ENCODE results near the gene TMEM184B.
A peak's percentile ranks its signal among the peaks of the same experiment; 100 is the strongest.

Gene TMEM184B

DNA sequence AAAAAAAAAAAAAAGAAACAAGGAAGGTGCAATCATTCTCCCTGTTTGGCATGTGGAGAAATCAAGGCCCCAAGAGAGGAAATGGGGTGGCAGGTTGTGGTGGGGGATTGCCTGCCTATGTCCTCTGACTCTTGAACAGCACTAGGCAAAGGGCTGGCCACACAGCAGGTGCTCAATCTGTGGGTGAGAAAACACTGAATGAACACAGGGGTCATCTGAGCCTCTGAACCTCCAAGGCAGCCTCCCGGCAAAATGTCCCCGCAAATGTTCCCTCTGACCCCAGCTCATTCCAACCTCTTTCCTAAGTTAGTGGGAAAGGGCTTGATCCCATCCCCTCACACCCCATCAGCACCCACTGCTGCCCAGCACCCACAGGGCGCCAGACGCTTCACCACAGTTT lies 95.8 kb downstream of the TMEM184B start:
- intact Hi-C loops (cut with DNase I; ENCODE audit: low total_unique reads): no loop called here
- H3K4me3 ChIP-seq: no peak overlapping the region
- DNase-seq: peak in 1 of 2 donors; percentile 41
- no peaks in the 10 kb centered on the region for H3K36me3 ChIP-seq
- peaks cover 0 to 51% (median 21%) of the 10 kb centered on the region in 4 donors for H3K4me1 ChIP-seq
- no peak for TF ChIP-seq CTCF (IDR thresholded peaks at IDR 0.05)
- H3K27ac ChIP-seq: peak overlapping the region; percentile 35 to 57
- no peaks in the 10 kb centered on the region for H3K9me3 ChIP-seq
- H3K27me3 ChIP-seq: no peaks in the 10 kb centered on the region

DNA sequence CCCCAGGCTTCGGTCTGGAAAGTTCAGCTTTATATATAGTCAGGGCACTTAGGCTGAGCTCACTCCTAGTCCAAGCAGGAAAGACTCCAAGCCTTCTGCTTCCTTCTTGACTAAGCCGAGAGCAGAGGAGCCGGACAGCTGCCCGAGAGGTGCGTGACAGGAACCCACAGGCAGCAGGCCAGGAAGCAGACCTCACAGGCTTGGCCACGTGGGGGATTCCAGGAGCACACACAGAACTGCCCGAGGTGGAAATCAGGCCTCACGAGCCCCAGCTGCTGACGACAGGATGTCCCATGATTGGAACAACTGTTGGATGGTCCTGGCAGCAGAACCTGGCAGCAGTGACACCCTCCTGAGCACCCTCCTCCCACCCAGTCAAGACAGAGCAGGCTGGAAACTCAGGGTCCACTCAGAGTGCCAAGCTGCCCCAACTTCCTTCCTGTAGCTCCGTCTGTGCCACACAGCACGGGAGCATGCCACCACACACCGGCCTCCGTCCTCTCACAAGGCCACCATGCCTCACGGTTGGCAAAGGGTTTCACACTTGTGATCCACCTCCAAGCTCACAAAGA lies 96.6 kb downstream of the TMEM184B start:
- no peaks in the 10 kb centered on the region for H3K27me3 ChIP-seq

GRCh38 chr22:38175206-38176118 lies 97.3 kb downstream of the TMEM184B start:
- H3K36me3 ChIP-seq: no peaks in the 10 kb centered on the region
- TF ChIP-seq CTCF (IDR thresholded peaks at IDR 0.05): no peak
- H3K9me3 ChIP-seq: no peaks in the 10 kb centered on the region
- intact Hi-C loops (cut with DNase I; ENCODE audit: low total_unique reads): no loop called here
- peak overlapping the region in 1 of 2 donors; percentile 16 for H3K27ac ChIP-seq
- H3K4me3 ChIP-seq: no peak overlapping the region
- DNase-seq: peak in 1 of 2 donors; percentile 48
- peaks cover 0 to 41% (median 14%) of the 10 kb centered on the region in 4 donors for H3K4me1 ChIP-seq
- H3K27me3 ChIP-seq: no peaks in the 10 kb centered on the region

More for the DNA sequence above, 96.6 kb downstream of the TMEM184B start:
- Histone ChIP-seq H3K4me3 (no peak overlapping the region), H3K9me3 (no peaks in the 10 kb centered on the region), H3K4me1 (peaks cover 0 to 49% (median 20%) of the 10 kb centered on the region in 4 donors), H3K36me3 (no peaks in the 10 kb centered on the region), H3K27ac (peak overlapping the region; percentile 16 to 35)
- DNase-seq: peak; percentile 79 to 86
- intact Hi-C loops (cut with DNase I; ENCODE audit: low total_unique reads): no loop called here
- no peak for TF ChIP-seq CTCF (IDR thresholded peaks at IDR 0.05)

DNA sequence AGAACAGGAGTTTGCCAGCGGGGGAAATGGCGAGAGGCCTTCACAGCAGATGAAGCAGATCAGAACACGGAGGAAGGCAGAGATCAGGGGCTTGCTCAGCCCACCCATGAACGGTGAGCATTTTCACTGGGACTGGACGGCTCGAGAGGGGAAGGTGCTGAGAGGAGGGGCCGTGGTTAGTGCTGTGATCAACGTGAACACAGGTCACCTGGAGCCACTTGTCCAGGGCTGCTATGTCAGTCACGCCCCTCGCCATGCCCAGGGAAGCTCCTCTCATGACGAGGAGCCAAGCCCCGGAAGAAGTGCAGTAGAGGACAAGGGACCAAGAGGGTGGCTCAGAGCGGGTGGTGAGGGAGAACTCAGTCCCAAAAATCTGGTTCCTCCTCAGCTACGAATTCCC lies 98.2 kb downstream of the TMEM184B start:
- Histone ChIP-seq H3K4me3 (no peak overlapping the region), H3K27ac (no peak overlapping the region), H3K27me3 (no peaks in the 10 kb centered on the region), H3K9me3 (no peaks in the 10 kb centered on the region), H3K4me1 (peaks cover 0 to 34% (median 10%) of the 10 kb centered on the region in 4 donors), H3K36me3 (no peaks in the 10 kb centered on the region)
- TF ChIP-seq CTCF (IDR thresholded peaks at IDR 0.05): no peak
- peak in 1 of 2 donors; percentile 58 for DNase-seq
- intact Hi-C loops (cut with DNase I; ENCODE audit: low total_unique reads): no loop called here

GRCh38 chr22:38173641-38173906 lies 99.2 kb downstream of the TMEM184B start:
- DNase-seq: peak in 1 of 2 donors; percentile 27
- Histone ChIP-seq H3K27ac (no peak overlapping the region), H3K36me3 (no peaks in the 10 kb centered on the region), H3K27me3 (no peaks in the 10 kb centered on the region), H3K4me3 (no peak overlapping the region), H3K4me1 (peaks cover 0 to 38% (median 9%) of the 10 kb centered on the region in 4 donors), H3K9me3 (no peaks in the 10 kb centered on the region)
- intact Hi-C loops (cut with DNase I; ENCODE audit: low total_unique reads): no loop called here
- no peak for TF ChIP-seq CTCF (IDR thresholded peaks at IDR 0.05)

Data from tibial artery (tissue), 4 donors.